H1 (cell line): ENCODE data around the gene KIF23. TPM values are rescaled to one million over a fixed set of nuclear protein-coding genes. Genes with fewer than 3 reads are reported as not detected.

Source experiments
- BCL11A ChIP-seq, 2 experiments: IDR thresholded peaks; one replicate each; pipeline ENCODE4 v1.6.1; 2011; ENCODE audit warnings: low read depth in 2 of 2, low read length in 2 of 2, mild to moderate bottlenecking in 2 of 2
- HDAC6 ChIP-seq: IDR thresholded peaks from one replicate; pipeline ENCODE4 v1.7.1; 2012; ENCODE audit warnings: low read depth, mild to moderate bottlenecking, inconsistent platforms, low read length, moderate library complexity
- KDM5A ChIP-seq: fragments of 200-600 bp; IDR thresholded peaks from 2 replicates; pipeline ENCODE4 v1.7.1; 2012; ENCODE audit warnings: mild to moderate bottlenecking, low read length, inconsistent platforms, mixed read lengths
- SP4 ChIP-seq: IDR thresholded peaks from 2 replicates; pipeline ENCODE4 v1.6.1; 2012; ENCODE audit warnings: low read length, inconsistent platforms
- TAF1 ChIP-seq: IDR thresholded peaks from 2 replicates; pipeline ENCODE4 v1.6.1; 2011; ENCODE audit warnings: mild to moderate bottlenecking, low read depth, low read length
- TAF7 ChIP-seq: optimal IDR thresholded peaks from 2 replicates; pipeline ENCODE3; 2011; ENCODE audit warnings: low read depth, mild to moderate bottlenecking, inconsistent platforms, low read length, moderate library complexity, borderline replicate concordance
- TBP ChIP-seq: IDR thresholded peaks from 2 replicates; pipeline ENCODE4 v1.6.1; 2011; ENCODE audit warnings: low read depth, low read length, improper control_type of control experiment
- TCF12 ChIP-seq: IDR thresholded peaks from 2 replicates; pipeline ENCODE4 v1.6.1; 2011; ENCODE audit warnings: low read depth, mild to moderate bottlenecking, low read length
- TEAD4 ChIP-seq: IDR thresholded peaks from 2 replicates; pipeline ENCODE4 v1.6.1; 2012; ENCODE audit warnings: low read depth, low read length, inconsistent platforms, mixed read lengths
- polyA plus RNA-seq, 7 experiments: library from polyadenylated mRNA; depleted of rRNA in 3 of 7; stranded (reverse) in 5 of 7; unstranded in 2 of 7; fragments of >200 nt in 5 of 7; fragments of 200-250 nt in 2 of 7; gene quantifications; 1 replicate in 5 of 7; 2 replicates in 1 of 7; 4 replicates in 1 of 7; pipeline versions ENCODE4 v1.2.1 to v1.2.3, GENCODE V29; 2011 to 2013; ENCODE audit warnings: missing spikeins in 2 of 7, mixed read lengths in 2 of 7
- total RNA-seq: library from RNA; stranded (reverse); fragmentation: NEBNext Ultra II Directional; extraction: Animal tissue kit (Norgen Biotek cat#: 25700); gene quantifications from 2 replicates; pipeline ENCODE4 v1.2.1, GENCODE V29; 2021
- TF ChIP-seq, protein P1 (sequence below), 3 experiments: IDR thresholded peaks; 1 replicate in 2 of 3; 2 replicates in 1 of 3; pipeline versions ENCODE4 v1.5.1 to v1.6.1; 2011; ENCODE audit warnings: low read length in 3 of 3, mild to moderate bottlenecking in 3 of 3, inconsistent platforms in 2 of 3, low read depth in 1 of 3, moderate library complexity in 1 of 3; ENCODE audit not compliant: insufficient read depth in 1 of 3; ENCODE audit errors: control extremely low read depth in 1 of 3

Gene KIF23
- total and polyA plus RNA-seq, 2 of the 8 experiments (the other 6 are each of a cell fraction or from before 2014, with no cell fraction given) = 26.2 to 77.4 TPM

DNA sequence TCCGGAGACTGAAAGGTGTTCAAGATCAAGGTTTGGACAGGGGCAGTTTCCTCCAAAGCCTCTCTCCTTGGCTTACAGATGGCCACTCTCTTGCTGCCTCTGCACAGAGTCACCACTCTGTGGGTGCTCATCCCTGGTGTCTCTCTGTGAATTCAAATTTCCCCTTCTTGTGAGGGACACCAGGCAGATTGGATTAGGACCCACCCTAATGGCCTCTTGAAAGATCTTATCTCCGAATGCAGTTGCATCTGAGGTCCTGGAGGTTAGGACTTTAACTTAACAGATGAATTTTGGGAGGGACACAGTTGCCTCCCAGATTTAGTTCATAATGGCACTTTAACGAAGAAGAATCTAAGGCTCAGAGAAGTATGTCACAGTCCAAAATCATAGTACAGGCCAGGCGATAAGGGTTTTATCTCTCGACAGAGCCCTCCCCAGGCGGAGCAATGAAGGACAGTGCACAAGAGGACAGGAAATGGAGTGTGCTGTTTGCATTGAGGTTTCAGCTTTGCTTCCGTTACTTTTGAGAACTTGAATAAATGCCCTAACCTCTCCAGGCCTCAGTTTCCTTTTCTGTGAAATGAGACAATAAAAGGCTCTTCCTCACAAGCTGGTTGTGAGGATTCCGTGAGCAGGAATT, 38.9 kb upstream of the KIF23 start (continued):
- no peak for TF ChIP-seq HDAC6
- no peak for TF ChIP-seq KDM5A
- no peak for TF ChIP-seq TCF12
- TF ChIP-seq TAF7 = no peak
- no peak for TF ChIP-seq SP4
- no peak for TF ChIP-seq TBP
- TF ChIP-seq, protein P1, sequence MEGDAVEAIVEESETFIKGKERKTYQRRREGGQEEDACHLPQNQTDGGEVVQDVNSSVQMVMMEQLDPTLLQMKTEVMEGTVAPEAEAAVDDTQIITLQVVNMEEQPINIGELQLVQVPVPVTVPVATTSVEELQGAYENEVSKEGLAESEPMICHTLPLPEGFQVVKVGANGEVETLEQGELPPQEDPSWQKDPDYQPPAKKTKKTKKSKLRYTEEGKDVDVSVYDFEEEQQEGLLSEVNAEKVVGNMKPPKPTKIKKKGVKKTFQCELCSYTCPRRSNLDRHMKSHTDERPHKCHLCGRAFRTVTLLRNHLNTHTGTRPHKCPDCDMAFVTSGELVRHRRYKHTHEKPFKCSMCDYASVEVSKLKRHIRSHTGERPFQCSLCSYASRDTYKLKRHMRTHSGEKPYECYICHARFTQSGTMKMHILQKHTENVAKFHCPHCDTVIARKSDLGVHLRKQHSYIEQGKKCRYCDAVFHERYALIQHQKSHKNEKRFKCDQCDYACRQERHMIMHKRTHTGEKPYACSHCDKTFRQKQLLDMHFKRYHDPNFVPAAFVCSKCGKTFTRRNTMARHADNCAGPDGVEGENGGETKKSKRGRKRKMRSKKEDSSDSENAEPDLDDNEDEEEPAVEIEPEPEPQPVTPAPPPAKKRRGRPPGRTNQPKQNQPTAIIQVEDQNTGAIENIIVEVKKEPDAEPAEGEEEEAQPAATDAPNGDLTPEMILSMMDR (IDR thresholded peaks at IDR 0.05; ENCODE audit: control extremely low read depth in 1 of 3, insufficient read depth in 1 of 3, low read depth in 1 of 3, low read length in 3 of 3) = no peak
- no peak for TF ChIP-seq TEAD4
- no peak for TF ChIP-seq TAF1
- no peak for TF ChIP-seq BCL11A (IDR thresholded peaks at IDR 0.05; ENCODE audit: low read depth in 2 of 2, low read length in 2 of 2)
